Dermis blood vessel endothelial cell (primary cell): ENCODE measurements around the gene HSPH1. TPM values are rescaled to one million over a fixed set of nuclear protein-coding genes. Genes with fewer than 3 reads are reported as not detected.
A peak's percentile ranks its signal among the peaks of the same experiment; 100 is the strongest.
"Not testable (repeated sequence)": the region's sequence is repeated elsewhere in the genome, so short reads cannot be mapped to it uniquely, and the experiment has no call there.

Source experiments
- DNase-seq: peaks from one replicate; pipeline ENCODE4 v3.0.0; 2010
- total RNA-seq: library from RNA; depleted of rRNA; stranded (reverse); fragments of >200 nt; gene quantifications from 2 replicates; pipeline ENCODE4 v1.2.3, GENCODE V29; 2014

Gene HSPH1
- 59.4 and 103 TPM in 2 replicates for total RNA-seq

- DNase-seq = peak; percentile 99
Measured at GRCh38 chr13:31161557-31162150, at the start of gene HSPH1. TSS of gene HSPH1 (minus strand) at chr13:31161904. CDS start at chr13:31161582, 322 bp downstream.

DNA sequence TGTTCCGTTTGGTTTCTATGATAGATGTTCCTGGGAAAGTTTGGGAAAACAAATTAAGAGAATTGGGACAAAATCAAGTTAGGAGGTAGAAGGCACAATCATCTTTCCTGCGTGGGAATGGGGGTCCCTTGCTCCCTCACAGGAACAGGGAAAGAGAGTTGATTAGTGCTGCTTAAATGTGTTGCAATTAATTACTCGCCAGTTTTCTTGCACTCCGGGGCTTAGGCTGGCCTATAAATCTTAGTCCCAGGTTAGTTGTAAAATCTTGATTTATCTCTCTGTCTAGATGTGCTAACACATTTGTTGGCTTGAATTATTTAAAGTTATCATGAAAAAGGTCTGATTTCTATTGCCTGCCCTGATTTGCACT is 48.1 kb upstream of the HSPH1 start:
- DNase-seq = no peak

GRCh38 chr13:31209172-31209840 is 47.6 kb upstream of the HSPH1 start:
- DNase-seq = peak; percentile 58

DNA sequence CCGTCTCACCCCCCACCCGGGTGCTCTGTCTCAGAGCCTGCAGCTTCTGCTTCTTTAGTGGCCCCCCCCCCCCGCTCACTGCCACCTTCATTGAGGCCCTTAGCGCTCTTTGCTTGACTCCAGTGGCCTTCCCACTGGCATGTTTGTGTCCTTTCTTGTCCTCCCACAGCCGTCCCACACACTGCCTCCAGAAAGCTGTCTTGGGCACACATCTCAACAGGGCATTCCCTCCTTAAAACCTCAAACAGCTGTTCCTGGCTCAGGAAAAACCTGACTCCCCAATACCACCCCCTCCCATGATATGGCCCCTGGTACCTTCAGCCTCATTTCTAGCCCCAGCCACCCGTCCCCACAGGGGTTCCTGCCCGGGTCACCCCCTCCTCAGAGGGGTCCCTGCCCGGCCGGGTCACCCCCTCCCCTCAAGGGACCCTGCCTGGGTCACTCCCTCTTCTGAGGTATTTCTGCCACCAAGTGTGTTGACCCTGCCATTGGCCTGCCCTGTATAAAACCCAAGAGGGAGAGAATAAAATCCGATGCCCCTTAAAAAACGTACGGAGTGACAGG is 46.9 kb upstream of the HSPH1 start:
- no peak for DNase-seq

GRCh38 chr13:31207661-31208552 is 46.2 kb upstream of the HSPH1 start:
- no peak for DNase-seq

DNA sequence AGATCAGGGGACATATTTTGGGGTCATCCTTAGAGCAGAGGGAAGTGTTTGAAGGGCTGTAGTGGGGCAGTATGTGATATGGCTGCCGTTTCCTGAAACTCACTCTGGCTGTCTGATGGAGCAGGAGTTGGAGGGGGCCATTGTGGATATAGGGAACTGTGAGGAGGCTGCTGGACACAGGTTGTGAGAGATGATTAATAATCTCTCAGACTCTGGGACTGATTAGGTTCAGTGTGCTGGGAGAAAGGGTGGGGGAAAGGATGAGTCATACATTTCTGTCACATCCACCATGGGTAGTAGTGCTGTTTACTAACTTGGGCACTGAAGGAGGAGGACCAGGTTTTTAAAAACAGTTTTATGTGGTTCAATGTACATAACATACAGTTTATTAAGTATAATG is 42.9 kb upstream of the HSPH1 start:
- DNase-seq = peak; percentile 68

GRCh38 chr13:31201341-31202031 is 39.8 kb upstream of the HSPH1 start:
- DNase-seq = no peak

DNA sequence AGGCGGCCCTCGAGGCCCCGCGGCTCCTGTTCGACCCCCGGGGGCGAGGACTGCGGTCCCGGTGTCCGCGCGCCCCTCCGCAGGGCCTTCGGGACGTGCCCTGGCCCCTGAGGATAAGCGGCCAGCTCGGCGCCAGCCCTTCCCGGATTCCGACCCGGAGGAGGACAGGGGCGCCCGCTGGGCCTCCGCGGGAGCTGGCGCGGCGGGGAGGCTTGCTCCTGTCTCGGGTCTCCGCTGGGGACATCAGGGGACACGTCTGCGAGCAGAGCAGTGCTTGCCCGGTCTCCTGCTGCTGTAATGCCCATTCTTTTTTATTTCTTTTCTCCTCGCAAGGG is 38.9 kb upstream of the HSPH1 start:
- peak; percentile 58 for DNase-seq

DNA sequence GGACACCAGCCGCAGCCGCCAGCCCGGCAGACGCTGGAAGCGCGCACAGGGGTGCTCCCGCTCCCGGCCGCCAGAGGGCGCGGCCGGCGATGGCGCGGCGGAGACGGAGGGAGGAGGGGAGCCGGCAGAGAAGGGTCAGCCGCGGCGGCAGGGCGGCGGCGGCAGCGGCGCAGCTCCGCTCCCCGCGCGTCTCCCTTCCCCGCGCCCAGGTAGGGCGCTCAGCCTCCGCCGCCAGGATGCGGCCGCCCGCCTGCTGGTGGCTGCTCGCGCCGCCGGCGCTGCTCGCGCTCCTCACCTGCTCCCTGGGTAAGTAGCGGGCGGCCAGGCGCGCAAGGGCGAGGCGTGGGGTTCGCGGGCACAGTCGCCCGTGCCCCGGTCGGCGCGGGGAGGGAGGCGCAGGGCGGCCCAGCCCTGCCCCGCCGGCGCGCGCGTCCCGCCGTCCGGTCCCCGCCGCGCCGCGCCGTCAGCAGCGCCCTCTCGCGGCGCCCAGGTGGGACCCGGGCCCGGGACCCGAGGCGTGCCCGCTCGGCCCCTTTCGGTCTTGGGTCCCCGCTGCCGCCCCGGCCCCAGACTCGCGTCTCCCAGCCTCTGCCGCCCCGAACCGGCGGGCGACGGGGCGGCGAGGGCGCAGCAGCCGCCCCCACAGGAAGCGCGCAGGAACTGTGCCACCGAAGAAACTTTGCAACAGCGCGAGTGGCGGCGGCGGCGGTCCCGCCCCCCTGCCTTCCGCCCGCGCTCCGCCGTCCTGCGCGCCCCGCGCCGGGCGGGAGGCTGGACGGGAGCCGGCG is 38.3 kb upstream of the HSPH1 start, which contains the start of gene B3GLCT:
Gene B3GLCT (plus strand): TSS at position 127 of the 788 bp plus-strand sequence. CDS start 110 bp downstream, at position 237.
- peak; percentile 86 for DNase-seq

DNA sequence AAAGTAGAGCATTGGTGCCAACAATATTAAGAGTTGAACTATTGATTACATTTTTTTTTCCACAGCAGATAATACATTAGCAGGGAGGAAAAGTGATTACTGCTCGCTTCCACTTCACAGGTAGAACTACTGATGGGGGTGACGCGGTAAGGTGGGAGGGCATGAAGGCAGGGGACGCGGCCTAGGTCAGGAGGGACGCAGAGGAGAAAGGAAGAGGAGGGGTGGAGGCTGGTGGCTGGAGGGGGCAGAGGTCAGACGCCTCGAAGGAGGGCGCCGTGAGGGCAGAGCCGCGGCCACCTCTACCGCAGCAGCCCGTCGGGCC is 37.8 kb upstream of the HSPH1 start:
- no peak for DNase-seq

DNA sequence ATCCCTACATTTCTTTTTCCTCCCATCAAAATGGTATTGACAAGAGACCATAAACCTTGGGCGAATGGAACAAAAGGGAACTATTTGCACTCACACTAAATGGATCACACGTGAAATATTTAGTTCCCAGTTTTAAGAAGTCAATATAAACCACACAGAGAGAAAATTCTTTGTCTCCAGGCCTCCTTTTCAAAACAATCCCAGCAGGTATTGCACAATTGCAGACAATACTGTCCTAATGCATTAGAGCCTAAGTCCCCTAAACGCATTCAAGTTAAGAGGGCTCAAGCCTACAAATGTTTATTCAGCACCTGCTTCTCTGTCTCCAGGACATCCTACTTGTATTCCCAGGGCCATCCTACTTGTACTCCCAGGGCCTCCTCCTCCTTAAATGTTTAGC is 36.8 kb upstream of the HSPH1 start:
- no peak for DNase-seq

DNA sequence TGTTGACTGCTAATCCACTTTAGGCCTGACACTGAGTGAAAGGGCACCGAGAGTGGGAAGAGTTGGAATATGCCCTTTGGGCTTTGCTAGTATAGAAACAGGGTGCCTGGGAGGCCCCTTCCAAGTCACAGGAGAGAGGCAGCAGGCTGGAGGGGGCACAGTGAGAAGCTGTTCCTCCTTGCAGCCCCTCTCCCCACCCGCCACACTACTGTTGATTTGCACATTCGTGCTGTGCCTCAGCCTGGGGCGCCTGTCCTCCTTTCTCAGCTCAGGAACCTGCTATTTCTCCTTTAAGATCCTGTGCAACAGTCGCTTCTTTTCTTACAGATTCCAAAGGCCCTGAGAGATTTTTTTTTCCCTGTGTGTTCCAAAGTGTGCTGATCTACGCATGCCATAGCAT is 35.3 kb upstream of the HSPH1 start:
- no peak for DNase-seq

GRCh38 chr13:31195616-31196015 is 33.9 kb upstream of the HSPH1 start:
- peak; percentile 28 for DNase-seq

DNA sequence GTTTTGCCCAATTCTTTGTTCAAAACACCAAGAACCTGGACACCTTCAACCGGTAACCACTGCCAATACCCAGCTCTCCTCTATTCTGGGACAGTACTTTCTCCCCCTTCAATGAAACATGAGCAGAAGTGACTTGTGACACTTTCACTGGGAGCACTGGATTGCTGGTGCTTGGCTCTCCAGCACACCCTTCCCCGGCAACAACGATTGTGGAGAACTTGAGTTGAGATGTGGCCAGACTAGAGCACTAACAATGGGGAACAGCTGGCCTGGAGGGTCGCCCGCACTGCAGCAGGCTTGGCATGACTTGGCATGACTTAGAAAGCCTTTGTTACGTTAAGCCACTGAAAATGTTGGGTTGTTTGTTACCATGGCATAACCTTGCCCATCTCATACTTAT is 30.6 kb upstream of the HSPH1 start:
- DNase-seq = no peak

GRCh38 chr13:31191748-31192147 is 30.0 kb upstream of the HSPH1 start:
- no peak for DNase-seq

DNA sequence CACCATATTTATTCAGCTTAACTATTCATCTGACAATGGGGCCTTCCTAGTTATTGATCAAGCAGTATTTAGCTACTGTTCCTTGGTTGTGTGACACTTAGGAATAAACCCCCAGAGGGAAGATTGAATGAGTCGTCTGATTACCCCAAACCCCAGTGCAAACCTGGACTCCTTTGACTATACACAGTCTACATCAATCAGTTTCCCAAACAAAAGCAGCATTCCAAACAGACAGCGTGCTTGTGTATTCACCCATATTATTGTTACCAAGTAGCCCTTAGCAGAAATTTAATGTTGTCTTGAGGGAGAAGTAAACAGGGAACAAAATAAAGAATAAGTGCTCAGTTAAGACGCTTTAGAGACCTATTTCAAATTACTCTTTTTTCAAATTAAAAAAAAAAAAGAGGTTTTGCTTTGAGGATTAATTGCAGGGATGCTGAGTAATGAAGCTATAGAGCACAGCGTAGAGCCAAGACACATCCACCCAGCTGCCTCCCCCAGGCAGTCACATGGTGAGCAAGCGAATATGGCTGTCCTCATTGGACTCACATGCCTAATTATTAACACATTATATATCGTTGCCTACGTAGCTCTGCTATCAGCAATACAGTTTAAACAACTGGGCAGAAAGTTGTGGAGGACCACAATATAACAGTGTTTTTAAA is 23.4 kb upstream of the HSPH1 start:
- no peak for DNase-seq

DNA sequence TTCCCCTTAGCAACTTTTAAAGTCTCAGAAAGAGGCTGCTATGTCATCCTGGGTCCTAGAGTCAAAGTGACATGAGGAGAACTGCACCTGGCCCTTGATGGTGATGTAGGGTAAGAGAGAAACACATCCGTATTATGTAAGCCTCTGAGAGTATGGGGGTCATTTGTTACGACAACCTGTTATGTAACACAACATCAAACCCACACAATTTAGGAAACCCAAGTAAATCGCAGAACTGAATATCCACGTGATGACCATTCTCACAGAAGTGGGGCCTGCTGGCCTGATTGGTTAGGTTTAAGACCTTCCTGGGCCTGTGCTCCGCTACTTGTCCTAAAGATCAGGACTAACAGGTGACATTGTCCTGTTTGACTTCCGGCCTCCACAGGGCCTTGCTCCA is 22.7 kb upstream of the HSPH1 start:
- no peak for DNase-seq

- DNase-seq = no peak
Measured at GRCh38 chr13:31182987-31183386, 21.3 kb upstream of the HSPH1 start.

DNA sequence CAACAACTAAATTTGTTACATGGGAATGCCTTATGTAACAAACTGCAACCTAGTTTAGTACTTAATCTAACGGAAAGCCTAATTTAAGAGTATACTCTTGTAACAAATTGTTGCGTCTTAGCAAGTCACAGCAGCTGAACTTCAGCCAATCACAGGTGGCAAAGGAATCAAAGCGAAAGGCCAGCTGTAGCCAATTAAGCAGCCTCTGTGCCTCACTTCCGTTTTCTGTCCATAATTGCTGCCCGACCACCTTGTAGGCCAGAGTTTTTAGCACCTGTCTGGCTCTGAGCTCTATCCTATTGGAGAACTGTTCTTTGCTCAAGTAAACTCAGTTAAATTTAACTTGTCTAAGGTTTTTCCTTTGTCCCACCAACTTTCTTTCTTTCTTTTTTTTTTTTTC is 18.1 kb upstream of the HSPH1 start:
- DNase-seq = no peak

DNA sequence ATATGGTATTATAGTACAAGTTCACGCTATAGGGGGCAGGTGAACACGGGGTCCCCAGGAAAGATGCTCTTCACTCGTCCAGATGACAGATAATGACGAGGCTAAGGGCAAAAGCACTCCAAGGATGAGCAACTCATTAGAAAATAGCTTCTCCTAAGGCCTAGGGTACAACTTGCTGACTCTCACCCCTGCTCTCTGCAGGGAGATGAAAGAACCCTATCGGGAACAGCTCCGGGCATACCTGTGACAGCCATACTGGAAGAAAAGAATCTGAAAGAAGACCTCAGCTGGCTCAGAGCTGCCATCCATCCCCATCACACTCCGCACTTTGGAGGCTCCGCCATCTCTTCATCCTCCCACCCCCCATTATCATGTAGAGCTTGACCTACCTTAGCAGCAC is 17.5 kb upstream of the HSPH1 start:
- no peak for DNase-seq

DNA sequence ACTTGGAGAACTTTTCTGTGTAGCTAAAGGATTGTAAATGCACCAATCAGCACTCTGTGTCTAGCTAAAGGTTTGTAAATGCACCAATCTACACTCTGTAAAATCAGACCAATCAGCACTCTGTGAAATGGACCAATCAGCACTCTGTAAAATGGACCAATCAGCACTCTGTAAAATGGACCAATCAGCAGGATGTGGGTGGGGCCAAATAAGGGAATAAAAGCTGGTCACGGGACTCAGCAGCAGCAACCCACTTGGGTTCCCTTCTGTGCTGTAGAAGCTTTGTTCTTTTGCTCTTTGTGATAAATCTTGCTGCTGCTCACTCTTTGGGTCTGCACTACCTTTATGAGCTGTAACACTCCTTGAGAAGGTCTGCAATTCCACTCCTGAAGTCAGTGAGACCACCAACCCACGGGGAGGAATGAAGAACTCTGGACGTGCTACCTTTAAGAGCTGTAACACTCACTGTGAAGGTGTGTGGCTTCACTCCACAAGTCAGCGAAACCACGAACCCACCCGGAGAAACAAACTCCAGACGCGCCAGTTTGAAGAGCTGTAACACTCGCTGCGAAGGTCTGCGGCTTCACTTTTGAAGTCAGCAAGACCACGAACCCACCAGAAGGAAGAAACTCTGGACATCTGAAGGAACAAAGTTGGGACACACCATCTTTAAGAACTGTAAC is 16.2 kb upstream of the HSPH1 start:
- not testable (repeated sequence) for DNase-seq
